HG03439 (cell line): ENCODE data around the gene MXRA5.
"Not testable (repeated sequence)": the region's sequence is repeated elsewhere in the genome, so short reads cannot be mapped to it uniquely, and the experiment has no call there.

ENCODE experiments used
- ATAC-seq: cut with Tn5 transposase; IDR thresholded peaks from one replicate; pipeline ENCODE4 v1.9.1; 2021; ENCODE audit warnings: mild to moderate bottlenecking, moderate library complexity; ENCODE audit not compliant: unreplicated experiment

The MXRA5 gene, protein sequence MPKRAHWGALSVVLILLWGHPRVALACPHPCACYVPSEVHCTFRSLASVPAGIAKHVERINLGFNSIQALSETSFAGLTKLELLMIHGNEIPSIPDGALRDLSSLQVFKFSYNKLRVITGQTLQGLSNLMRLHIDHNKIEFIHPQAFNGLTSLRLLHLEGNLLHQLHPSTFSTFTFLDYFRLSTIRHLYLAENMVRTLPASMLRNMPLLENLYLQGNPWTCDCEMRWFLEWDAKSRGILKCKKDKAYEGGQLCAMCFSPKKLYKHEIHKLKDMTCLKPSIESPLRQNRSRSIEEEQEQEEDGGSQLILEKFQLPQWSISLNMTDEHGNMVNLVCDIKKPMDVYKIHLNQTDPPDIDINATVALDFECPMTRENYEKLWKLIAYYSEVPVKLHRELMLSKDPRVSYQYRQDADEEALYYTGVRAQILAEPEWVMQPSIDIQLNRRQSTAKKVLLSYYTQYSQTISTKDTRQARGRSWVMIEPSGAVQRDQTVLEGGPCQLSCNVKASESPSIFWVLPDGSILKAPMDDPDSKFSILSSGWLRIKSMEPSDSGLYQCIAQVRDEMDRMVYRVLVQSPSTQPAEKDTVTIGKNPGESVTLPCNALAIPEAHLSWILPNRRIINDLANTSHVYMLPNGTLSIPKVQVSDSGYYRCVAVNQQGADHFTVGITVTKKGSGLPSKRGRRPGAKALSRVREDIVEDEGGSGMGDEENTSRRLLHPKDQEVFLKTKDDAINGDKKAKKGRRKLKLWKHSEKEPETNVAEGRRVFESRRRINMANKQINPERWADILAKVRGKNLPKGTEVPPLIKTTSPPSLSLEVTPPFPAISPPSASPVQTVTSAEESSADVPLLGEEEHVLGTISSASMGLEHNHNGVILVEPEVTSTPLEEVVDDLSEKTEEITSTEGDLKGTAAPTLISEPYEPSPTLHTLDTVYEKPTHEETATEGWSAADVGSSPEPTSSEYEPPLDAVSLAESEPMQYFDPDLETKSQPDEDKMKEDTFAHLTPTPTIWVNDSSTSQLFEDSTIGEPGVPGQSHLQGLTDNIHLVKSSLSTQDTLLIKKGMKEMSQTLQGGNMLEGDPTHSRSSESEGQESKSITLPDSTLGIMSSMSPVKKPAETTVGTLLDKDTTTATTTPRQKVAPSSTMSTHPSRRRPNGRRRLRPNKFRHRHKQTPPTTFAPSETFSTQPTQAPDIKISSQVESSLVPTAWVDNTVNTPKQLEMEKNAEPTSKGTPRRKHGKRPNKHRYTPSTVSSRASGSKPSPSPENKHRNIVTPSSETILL (N-terminal part only)

DNA sequence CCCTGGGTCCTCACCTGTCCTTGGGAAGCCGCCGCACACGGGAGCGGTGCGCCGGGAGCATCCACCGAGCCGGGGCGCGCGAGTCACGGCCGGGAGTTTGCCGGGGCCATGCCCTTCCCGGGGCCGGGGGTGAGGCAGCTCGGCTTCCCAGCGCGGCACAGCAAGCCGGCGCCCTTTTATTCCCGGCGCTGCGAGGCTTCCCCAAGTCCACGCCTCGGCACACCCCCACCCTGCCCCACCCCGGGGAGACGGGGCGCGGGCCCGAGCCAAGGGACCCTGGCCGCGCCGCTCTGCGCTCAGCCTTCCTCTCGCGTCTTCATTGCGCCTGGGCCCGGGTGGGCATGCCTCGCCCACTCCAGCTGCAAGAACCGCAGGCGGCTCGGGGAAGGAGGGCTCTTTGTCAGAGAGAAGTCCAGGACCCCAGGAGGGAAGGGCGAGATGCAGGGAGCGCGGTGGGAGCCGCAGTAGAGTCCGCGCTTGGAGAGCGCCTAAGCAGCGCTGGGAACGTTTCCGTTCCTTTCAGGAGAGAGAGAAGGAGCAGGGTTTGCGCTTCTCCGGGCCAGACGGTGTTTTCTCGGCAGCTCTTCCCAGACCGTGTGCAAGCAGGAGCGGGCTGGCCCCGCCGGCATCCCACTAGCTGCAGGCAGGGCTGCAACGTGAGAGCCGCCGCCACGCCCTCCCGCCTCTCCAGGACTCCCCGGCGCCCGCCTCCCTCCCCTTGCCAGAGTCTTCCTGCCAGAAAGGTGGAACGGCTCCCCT lies at the start of gene MXRA5:
Gene MXRA5, minus strand, starts transcription at position 152 of the 759 bp plus-strand sequence. CDS start 2,819 bp downstream, outside the sequence.
- ATAC-seq: no peak

DNA sequence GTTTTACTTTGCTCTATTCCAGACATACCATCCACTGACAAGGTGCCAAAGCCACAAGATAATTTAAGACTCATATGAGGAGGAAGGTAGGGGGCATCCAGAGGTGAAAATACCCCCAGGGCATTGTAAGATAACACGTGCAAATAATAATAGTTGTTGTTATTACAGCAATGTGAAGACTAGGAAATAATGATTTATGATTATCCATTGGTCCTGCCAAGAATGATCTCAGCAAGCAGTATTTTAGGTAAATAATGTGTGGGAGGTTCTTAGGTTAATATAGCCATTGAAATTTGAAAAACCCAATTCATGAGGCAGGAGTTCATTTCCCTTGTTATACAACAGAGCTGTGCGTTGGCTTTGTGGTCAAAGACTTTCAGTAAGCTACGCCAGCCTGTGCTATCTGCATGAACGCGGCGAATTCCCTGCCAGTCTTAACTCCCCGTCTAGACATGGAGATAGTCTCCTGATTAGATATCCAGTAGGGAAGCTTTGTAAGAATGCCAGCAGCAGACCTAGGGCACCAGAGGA lies 47.2 kb upstream of the MXRA5 start:
- ATAC-seq: no peak

DNA sequence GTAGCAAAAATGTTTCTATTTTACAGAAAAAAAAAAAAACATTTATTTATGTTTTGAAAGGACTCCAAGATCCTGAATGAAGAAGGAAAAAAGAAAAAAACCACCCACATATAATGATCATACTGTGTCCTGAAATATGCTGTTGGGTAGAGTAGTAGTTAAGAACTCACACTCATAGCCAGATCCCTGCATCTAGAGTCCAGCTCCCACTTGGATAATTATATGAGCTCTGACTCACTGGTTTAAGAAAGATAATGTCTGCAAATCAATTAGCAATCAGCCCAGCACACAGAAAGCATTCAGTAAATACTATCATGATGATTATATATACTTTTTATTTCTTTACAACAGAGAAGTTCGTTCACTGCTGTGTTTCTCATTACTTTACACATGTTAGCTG lies 46.7 kb upstream of the MXRA5 start:
- no peak for ATAC-seq

DNA sequence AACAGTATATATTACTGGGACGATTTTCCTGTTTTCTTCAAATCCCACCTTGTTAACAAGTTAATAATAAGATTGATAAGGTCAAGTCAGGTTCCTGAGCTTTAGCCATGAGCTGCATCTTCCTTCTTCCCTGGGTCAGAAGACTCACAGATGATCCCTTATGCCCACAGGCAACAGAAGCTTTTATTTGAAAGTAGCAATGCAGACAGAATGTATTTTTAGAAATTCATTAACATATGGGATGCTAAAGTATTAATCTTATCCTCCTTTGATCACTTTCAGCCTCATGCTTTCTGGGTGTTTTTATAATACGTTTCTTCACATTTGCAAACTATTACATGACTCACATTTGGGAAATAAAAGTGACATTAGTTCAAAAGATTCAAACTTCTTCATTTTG lies 42.0 kb upstream of the MXRA5 start:
- ATAC-seq: no peak

DNA sequence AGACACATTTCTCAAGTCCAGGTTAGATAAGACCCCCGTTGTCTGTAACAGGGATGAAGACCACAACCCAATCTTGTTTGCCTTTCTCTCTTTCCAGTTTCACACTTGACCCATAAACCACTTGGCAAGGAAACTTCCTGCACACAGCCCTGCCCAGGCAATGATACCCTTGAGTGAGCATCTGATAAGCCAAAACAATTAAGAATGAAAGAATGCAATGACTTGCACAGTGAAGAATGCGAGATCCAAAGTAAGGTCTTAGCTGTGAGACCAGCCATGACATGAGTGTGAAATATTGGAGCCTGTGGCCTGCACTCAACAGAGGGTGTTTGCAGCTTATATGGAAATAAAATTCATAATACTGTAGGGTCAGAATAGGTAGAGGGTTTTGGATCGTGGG lies 37.9 kb upstream of the MXRA5 start:
- ATAC-seq: no peak

DNA sequence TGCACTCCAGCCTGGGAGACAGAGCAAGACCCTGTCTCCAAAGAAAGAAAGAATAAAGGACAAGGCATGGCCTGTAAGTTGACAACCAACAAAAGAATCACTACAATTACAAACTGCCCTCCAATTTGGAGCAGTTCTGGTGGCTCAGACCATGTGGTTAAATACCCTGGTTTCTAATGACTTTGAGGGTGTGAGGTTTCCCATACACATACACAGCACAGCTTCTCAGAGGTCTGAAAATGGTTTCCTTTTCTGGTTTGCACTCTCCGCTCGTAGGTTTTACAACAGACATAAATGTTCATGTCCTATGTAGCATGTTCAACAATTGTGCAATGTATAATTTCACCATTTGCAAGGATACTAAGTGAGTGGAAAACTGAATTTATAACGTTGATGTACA lies 34.2 kb upstream of the MXRA5 start:
- ATAC-seq: no peak

DNA sequence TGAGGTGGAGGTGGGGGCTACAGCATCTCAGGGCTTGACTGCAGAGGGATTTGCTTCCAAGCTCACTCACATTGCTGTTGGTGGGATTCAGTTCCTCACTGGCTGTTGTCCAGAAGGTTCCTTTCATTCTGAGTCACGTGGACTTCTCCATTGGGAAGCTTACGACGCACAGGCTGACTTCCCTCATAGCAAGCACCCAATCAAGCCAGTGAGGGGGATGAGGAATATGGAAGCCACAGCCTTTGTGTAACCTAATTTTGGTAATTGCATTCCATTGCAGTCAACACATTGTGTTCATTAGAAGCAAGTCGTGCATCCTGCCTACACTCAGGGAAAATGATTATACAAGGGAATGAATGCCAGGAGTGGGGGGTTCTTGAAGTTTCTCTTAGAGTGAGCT lies 32.7 kb upstream of the MXRA5 start:
- ATAC-seq: no peak

DNA sequence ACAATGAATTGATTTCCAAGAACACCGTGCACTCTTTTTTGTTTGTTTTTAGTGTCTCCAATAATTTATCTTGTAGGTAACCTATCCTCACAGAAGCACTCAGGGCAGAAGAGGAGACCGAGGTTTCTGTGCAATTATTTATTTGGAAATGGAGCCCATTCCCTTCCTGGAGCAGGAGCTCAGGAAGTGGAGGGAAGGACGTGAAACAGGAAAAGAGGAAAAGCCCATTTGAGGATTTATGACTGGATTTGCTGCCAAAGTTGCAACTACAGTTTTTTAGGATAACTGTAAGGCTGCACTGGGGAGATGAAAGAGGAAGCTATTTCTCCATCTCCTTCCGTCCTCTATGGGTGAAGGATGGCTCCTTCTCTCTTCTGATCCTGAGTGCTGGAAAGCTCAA lies 31.7 kb upstream of the MXRA5 start:
- no peak for ATAC-seq

DNA sequence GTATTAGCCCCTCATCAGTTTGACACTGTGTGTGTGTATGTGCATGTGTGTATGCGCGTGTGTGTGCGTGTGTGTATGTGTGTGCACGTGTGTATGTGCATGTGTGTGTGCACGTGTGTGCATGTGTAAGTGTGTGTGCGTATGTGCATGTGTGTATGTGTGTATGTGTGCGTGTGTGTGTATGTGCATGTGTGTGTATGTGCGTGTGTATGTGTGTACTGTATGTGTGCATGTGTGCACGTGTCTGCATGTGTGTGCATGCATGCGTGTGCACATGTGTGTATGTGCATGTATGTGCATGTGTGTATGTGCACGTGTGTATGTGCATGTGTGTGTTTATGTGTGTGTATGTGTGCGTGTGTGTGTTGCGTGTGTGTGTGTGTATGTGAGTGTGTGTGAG lies 31.1 kb upstream of the MXRA5 start:
- no peak for ATAC-seq

DNA sequence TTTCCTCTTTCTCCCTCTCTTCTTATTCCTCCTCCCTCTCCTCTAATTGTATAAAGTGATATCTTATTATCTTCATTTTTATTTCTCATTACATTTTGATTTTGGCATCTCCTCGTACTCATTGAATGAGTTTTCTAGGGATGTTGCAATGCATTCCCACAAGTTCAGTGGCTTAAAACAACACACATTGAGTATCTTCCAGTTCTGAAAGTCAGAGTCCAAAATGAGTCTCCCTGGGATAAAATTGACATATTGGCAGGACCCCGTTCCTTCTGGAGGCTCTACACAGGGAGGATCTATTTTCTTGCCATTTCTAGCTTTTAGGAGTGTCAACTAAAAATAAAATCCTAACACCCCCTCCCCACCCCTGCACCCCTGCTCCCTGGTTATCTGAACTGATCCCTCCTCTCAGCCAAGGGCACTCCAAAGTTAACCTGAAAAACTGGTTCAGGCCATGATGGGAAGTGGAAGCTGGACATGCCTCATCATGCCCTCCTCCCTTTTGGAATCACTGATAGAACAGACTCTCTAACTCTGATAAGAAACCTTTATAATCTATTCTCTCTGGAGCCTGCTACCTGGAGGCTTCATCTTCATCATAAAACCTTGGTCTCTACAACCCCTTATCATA lies 29.5 kb upstream of the MXRA5 start:
- ATAC-seq: not testable (repeated sequence)

DNA sequence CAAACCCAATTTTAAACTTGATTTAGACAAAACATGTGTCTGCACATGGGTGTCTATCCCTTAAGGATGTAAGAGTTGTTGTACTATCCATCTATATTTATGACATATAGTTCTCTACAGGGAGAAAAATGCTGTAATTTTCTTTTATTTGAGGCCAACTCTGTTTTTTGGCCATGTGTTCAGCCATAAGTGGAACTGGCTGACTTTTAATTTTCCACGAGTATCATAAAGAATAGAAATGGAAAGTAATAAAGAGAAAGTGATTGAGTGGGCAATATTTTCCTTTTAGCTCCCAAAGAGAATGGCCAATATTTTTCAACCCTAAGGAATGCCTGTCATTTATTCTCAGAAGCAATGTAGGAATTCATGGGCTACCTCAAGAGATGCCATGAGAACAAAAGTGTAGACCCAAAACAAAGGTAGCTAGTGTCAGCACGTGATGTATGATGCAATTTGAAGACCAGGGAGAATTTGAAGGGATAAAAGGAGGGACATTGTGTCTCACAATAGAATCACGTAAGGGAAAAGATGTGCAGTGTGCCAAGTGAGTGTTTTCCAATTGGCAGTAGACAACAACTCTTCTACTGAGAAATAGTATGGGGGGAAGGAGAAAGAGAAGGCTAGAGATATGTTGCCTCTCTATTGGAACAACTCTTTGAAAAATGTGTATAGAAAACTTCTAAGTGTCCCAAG lies 27.8 kb upstream of the MXRA5 start:
- ATAC-seq: no peak

DNA sequence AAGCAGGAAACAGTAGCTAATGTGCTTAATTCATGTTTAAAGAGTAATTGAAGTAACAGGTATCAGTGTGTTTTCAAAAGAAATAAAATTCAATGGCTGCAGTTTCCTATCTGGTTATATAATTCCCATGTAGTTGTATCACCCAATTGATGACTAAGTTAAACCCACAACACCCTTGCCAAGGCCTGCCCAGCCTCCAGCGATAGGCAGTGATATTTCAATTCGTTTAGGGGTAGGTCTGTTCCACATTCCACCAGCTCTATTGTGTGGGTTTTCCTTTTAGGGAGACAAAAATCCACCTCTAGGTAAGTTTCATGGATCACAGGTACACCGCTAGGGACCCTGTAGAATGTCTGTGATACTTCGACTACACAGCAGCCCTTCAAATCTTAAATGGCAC lies 24.7 kb upstream of the MXRA5 start:
- no peak for ATAC-seq

DNA sequence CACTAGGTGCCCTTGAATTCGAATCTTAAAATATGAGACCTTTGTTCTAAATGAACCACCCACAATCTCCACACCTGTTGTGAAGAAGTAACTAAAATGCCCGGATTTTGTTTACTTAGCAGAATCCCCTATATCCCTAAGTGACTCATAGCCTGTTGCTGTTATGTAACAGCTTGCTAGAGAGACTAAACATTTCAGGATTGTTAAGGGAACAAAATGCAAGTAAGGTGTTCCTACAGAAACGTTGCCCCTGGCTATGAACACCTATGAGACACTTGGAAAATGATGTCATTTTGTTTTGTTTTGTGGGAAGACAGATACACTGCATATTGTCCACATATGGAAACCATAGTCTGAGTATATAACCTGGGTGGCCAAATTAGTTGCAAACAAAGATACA lies 24.2 kb upstream of the MXRA5 start:
- ATAC-seq: no peak

DNA sequence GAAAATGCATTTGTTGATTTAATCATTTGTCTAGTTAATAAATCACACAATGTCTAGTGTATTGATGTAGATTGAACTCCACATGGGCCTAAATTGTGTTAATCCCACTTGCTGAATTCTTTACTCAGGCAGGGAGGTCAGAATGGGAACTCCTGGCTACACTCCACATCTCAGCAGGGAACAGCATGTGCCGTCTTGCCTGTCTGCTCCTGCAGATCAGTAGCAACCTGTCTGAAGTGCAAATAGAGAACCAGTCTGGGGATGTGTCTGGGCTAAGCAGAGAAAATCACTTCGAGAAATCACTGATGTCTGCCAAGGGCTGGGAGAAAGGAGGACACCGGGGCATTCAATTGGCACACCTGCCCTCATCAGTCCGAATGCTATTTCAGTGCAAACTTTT lies 16.5 kb upstream of the MXRA5 start:
- ATAC-seq: no peak

DNA sequence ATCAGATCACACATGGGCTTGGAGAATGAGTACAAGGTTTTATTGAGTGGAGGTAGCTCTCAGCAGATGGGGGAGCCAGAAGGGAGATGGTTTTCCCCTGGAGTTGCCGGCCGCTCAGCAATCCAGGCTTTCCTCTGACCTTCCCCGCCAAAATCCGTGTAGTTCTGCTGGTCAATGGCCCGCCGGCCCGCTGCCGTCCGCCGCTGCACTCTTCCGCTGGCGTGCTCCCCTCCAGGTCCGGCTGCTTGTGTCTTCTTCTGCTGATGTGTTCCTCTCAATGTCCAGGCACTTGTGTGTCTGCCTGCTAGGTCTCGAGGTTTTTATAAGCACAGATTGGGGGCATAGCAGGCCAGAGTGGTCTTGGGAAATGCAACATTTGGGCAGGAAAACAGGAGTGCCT lies 14.4 kb upstream of the MXRA5 start:
- ATAC-seq: no peak

DNA sequence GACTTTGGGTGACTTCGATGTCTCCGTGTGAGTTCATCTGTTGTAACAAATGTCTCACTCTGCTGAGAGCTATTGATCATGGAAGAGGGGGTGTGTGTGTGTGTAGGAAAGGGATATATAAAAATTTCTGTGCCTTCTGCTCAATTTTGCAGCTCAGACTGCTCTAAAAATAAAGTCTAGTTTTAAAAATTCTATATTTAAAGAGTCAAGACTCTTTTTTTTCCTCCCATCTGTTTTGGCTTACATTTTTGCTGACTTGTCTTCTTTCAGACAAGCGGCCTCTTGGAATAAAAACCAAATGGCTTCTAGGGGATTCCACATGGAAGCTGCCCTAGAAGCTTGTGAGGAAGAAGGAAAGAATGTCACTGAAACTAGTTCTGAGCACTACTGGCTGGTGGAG lies 6.3 kb upstream of the MXRA5 start:
- ATAC-seq: not testable (repeated sequence)

DNA sequence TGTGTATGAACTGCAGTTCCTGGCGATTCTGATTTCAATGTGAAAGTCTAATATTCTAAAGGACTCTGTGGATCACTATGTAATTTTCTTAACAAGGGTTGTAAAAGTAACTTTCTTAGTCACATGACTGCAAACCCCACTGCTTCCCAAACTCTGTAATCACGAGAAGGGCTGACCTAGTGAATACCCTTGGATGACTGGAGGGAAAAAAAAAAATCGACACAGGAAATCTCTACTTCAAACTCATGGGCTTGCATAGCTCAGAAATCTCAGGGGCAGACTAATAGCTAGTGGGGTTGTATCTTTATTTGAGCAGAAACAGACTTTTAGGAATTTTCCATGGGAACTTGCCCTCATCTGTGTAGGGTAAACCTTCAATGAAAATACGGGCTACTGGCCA lies 4.8 kb upstream of the MXRA5 start:
- no peak for ATAC-seq

DNA sequence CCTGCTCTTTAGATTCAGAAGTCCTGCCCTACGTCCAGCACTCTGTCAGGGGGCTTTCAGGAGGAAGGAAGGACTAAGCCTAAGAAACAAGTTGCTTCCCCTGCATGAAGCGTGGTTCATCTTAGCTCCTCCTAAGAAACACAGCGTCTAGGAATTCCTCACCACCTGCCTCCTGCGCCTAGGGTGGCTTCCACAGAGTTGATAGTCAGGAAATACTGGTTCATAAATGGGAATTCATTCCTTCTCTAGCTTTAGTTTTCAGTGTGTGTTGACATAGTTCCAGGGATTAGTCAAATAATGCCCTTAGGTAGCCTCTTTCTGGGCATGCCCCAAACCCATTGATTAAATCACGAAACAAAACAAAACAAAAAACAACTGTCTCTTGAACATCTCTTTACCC lies 1.7 kb upstream of the MXRA5 start:
- ATAC-seq: no peak
